Breast epithelium (tissue), 4 donors: ENCODE results near the gene FAM237B. TPM values are rescaled to one million over a fixed set of nuclear protein-coding genes. Genes with fewer than 3 reads are reported as not detected.
A peak's percentile ranks its signal among the peaks of the same experiment; 100 is the strongest.

ENCODE experiments used
- DNase-seq, 2 donors: peaks; one replicate each; pipeline ENCODE4 v3.0.0-alpha.2; 2019; ENCODE audit warnings: low spot score in 2 of 2
- H3K27ac ChIP-seq, 2 donors: fragments of 200-600 bp; sonication (generic) in 1 of 2; one replicate each; pipeline ENCODE4 v1.5.1; 2016 to 2019; ENCODE audit warnings: mild to moderate bottlenecking in 1 of 2
- H3K27me3 ChIP-seq, 2 donors: fragments of 200-600 bp; sonication (generic) in 1 of 2; one replicate each; pipeline versions ENCODE4 v1.5.1 to v1.6.0; 2017 to 2019; ENCODE audit warnings: control low read depth in 1 of 2, mild to moderate bottlenecking in 1 of 2
- H3K36me3 ChIP-seq: fragments of 200-600 bp; one replicate; pipeline ENCODE4 v1.5.1; 2019
- H3K4me1 ChIP-seq, 2 donors: fragments of 200-600 bp; sonication (generic); one replicate each; pipeline ENCODE4 v1.5.1; 2016 to 2019; ENCODE audit warnings: control low read depth in 1 of 2
- H3K4me3 ChIP-seq, 3 donors: fragments of 200-600 bp; sonication (generic); 1 replicate in 2 of 3; 2 replicates in 1 of 3; pipeline ENCODE4 v1.5.1; 2016 to 2019; ENCODE audit warnings: mild to moderate bottlenecking in 3 of 3, moderate library complexity in 2 of 3
- H3K9me3 ChIP-seq, 2 donors: fragments of 200-600 bp; sonication (generic) in 1 of 2; one replicate each; pipeline ENCODE4 v1.5.1; 2016 to 2019; ENCODE audit warnings: control low read depth in 1 of 2
- CTCF ChIP-seq, 3 donors: fragments of 450-650 bp; IDR thresholded peaks; one replicate each; pipeline ENCODE4 v1.5.1; 2016 to 2017; ENCODE audit warnings: antibody characterized with exemption in 3 of 3, mild to moderate bottlenecking in 3 of 3, moderate library complexity in 3 of 3
- POLR2A ChIP-seq: fragments of 450-650 bp; IDR thresholded peaks from one replicate; pipeline ENCODE4 v1.6.1; 2016; ENCODE audit warnings: antibody characterized with exemption, mild to moderate bottlenecking, moderate library complexity
- POLR2AphosphoS5 ChIP-seq, 3 donors: sonication (generic); formaldehyde crosslinking; IDR thresholded peaks; one replicate each; pipeline ENCODE4 v1.6.1; 2017; ENCODE audit warnings: antibody characterized with exemption in 3 of 3
- intact Hi-C: fragments of 100-400 bp; cut with DNase I; formaldehyde crosslinking; loops from one replicate; pipeline ENCODE4 v1.15.1; 2023; ENCODE audit warnings: low total_unique reads
- total RNA-seq, 3 donors: library from RNA; depleted of rRNA; stranded (reverse); fragments of >200 nt; gene quantifications; one replicate each; pipeline ENCODE4 v1.1.0, GENCODE V29; 2016

FAM237B gene
- total RNA-seq, 3 donors from 2014 or later, result 0.15 TPM; not detected in 2

- Histone ChIP-seq H3K27me3 (no peaks in the 10 kb centered on the region), H3K27ac (peak overlapping the region in 1 of 2 donors; percentile 56), H3K36me3 (no peaks in the 10 kb centered on the region), H3K4me1 (no peaks in the 10 kb centered on the region), H3K9me3 (no peaks in the 10 kb centered on the region), H3K4me3 (no peak overlapping the region)
- TF ChIP-seq POLR2A, result no peak
- no peak for TF ChIP-seq POLR2AphosphoS5 (IDR thresholded peaks at IDR 0.05)
- no peak for TF ChIP-seq CTCF (IDR thresholded peaks at IDR 0.05)
- intact Hi-C loops, result no loop called here
- DNase-seq, result no peak
These were observed 53.7 kb downstream of the FAM237B start for GRCh38 chr7:90267263-90267858.

- no peak overlapping the region for H3K4me3 ChIP-seq
- TF ChIP-seq POLR2A, result no peak
- no peak for TF ChIP-seq POLR2AphosphoS5 (IDR thresholded peaks at IDR 0.05)
- TF ChIP-seq CTCF (IDR thresholded peaks at IDR 0.05), result no peak
- DNase-seq, result no peak
- H3K27me3 ChIP-seq, result no peaks in the 10 kb centered on the region
- no peaks in the 10 kb centered on the region for H3K4me1 ChIP-seq
- no peaks in the 10 kb centered on the region for H3K9me3 ChIP-seq
- H3K27ac ChIP-seq, result peak overlapping the region; percentile 27 to 56
- intact Hi-C loops, result no loop called here
- no peaks in the 10 kb centered on the region for H3K36me3 ChIP-seq
These were observed 54.3 kb downstream of the FAM237B start for GRCh38 chr7:90266808-90267207.

Other genes with a start within 250 kb of the FAM237B start
- 10 to 100 TPM; 19.2 to 75.1 (median 24.5) TPM for gene STEAP1, start 166.8 kb downstream of the FAM237B start, total RNA-seq
- 10 to 100 TPM; 14.4 to 81.9 (median 22.1) TPM for gene STEAP2, start 109.6 kb downstream of the FAM237B start, total RNA-seq
- 10 to 100 TPM; 13.0 to 45.2 (median 21.8) TPM for gene CFAP69, start 76.1 kb downstream of the FAM237B start, total RNA-seq
- gene GTPBP10, start 25.4 kb upstream of the FAM237B start, total RNA-seq, result 10 to 100 TPM; 21.3 to 27.2 (median 22.3) TPM
- 10 to 100 TPM; 21.6 to 52.8 (median 43.3) TPM for gene CLDN12, start 82.2 kb upstream of the FAM237B start, total RNA-seq
- not detected for gene PTTG1IP2, start 148.3 kb upstream of the FAM237B start, total RNA-seq